ENCODE measurements around the gene PKP2.
"Not testable (repeated sequence)": the region's sequence is repeated elsewhere in the genome, so short reads cannot be mapped to it uniquely, and the experiment has no call there.

PKP2 gene

GRCh38 chr12:32895688-32896431 is 717 bp downstream of the PKP2 start:
- no peak for DNase-seq

DNA sequence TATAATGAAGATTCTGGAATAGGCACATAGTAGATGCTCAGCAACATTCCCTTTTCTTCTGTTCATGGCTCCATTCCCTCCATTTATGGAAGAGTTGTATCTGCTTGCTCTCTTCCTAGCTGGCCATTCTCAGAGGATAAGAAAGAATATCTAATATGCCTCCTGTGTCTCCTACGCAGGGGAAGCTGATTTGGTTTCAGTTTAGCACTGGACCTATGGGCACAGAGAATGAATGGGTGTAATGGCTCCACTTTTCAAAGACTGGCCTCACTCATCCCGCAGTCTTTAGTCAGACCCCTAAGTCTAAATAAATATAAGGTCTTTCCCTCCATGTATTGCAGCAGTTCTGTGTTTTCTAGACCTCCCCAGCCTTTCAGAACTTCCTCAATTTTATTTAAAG is 2.0 kb downstream of the PKP2 start:
- no peak for DNase-seq

DNA sequence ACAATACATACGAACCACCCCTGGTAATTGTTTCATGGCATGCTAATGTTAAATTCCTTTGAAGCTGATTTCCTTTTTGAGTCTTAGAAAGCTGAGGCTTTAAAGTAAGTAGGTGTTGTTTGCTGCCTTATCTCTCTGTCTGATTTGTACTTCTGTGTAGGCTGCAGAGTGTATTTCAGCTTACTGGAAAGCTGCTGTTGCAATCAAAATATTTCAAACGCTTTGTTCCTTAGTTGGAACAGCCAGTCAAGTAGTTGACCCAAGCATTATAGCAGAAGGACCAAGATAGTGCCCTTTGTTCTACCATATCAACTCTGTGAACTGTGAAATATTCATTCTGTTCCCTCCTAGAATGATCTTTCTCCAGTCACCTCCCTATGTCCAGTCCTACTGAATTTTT is 3.1 kb downstream of the PKP2 start:
- no peak for DNase-seq

- no peak for DNase-seq
Measured at GRCh38 chr12:32893043-32893442, 3.5 kb downstream of the PKP2 start.

DNA sequence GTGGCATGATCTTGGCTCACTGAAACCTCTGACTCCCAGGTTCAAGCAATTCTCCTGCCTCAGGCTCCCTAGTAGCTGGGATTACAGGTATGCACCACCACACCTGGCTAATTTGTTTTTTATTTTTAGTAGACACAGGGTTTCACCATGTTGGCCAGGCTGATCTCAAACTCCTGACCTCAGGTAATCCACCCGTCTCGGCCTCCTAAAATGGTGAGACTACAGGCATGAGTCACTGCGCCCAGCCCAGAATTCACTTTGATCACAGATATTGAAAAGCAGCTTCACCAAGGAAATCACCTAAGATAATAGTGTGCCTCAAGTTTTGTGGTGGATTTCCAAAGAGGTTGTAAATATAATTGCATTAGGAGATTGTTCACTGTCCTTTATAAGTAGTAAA is 4.2 kb downstream of the PKP2 start:
- not testable (repeated sequence) for DNase-seq

DNA sequence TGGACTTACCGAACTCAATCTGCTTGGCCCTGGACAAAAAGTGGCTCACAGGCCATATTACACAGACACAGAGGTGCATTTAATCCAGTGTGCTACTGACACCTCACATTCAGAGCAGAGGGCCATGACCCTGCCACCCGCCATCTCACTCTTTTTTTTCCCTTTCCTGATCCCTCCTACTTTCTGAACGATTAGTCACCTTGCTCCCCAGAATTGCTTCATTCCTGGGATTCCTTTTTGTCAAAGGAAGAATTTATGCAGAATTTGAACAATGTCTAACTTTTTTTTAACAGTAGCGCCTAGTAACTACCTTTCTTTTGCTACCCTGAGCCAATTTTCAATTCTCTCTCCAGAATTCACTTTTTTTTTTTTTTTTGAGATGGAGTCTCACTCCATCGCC is 4.6 kb downstream of the PKP2 start:
- DNase-seq, result no peak

DNA sequence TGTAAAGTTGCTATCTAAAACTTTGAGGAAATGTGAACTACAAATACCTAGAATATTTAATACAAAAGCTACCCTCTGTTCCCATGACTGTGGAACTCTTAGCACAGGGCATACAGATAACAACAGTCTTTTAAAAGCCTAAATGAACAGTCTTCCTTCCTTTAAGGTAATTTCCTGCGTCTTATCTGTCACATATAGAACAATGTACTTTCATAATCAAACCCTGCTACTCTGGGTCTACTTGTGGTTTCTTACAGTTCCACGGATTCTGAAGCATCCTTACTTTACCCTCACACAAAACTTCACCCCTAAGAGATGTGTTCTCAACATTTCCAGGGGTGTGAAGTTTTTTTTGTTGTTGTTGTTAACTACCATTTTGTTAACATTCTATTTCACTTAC is 5.1 kb downstream of the PKP2 start:
- no peak for DNase-seq

GRCh38 chr12:32889011-32889760 is 7.4 kb downstream of the PKP2 start:
- no peak for DNase-seq

- DNase-seq, result no peak
Measured at GRCh38 chr12:32887058-32887457, 9.5 kb downstream of the PKP2 start.

- DNase-seq, result no peak
Measured at GRCh38 chr12:32885831-32886230, 10.7 kb downstream of the PKP2 start.

DNA sequence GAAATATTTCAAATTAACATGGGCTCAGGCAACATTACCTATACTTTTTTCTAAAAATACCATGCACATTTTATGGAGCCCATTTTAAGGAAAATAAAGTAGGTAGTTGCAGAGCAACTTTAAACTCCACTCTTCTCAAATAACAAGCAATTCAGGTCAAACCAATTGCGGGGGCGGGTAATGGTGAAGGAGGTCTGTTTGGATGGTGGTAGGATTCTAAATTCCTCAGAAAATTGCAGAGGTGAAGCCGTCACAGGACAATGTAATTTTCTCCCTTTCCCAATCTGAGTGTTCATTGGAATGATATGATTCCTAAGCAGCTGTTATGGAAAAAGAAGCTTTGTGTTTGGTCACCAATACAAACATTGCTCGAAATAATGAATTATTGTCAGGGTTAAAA is 11.6 kb downstream of the PKP2 start:
- DNase-seq, result no peak

DNA sequence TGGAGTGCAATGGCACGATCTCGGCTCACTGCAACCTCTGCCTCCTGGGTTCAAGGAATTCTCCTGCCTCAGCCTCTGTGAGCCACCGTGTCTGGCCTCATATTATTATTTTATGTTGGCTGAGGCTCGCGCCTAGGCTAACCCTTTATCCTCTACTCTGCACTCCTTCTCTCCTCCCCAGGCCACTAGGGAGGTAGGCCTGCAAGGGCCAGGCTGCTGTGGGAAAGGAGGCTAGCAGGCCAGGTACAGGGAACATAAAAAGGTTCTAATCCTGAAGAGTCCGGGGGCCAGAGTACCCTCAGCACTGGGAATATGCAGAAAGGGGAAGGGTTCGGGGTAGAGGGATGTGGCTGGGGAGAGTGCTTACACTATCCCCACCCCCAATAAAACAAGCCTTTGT is 14.9 kb downstream of the PKP2 start:
- no peak for DNase-seq

DNA sequence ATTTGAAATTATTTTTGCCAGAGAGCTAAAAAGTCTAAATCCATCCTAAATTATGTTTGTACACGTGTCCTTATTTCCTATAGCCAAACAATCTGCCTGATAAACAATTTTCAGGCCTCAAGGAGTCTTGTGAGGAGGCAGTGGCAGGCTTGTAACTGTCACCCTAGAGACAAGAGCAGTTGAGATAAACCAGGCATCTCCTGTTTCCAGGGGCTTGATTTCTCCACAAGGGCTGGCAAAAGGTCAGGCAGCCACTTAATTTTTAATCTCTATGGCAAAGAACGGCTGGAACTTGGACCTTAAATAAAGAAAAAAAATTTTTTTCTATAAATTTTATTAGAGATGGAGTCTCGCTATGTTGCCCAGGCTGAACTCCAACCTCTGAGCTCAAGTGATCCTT is 15.5 kb downstream of the PKP2 start:
- DNase-seq, result no peak

GRCh38 chr12:32879066-32879465 is 17.5 kb downstream of the PKP2 start:
- not testable (repeated sequence) for DNase-seq

DNA sequence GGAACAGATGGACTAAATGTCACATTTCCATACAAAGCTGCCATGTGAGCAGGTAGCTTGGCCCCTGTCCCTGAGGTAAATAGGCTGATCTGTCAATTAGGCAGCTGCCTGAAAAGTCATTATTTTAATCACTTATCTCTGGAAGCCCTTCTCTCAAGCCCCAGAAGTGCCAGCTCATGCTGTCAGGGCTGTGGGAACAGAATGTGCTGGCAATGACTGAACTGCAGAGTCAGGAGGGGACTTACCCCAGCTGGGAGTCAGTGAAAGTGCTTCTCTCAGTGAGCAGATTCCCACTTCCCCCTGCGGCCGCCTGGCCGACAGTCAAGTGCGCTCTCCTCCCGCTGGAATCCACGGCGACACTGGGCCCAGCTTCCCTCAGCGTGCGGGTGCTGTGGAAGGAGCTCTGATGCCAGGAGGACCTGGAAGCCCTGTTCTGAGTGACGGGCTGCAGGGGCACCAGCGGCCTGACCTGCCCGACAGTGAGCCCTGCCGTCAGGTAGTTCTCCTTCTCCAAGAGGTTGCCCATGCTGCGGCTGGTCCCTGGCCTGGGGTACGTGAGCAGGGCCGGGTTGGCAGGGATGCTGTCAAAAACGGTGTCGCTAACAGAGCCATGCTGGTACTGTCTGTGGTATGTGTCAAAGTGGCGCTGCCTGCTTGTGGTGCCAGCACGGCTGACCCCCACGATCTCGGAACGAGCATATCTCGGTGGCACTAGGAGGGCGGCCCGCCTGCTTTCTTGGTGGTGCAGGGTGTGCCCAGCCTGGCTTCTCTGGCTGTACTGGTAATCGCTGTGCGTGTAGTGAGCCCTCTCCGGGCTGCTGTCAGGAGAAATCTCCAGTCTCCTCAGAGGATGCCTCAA is 18.7 kb downstream of the PKP2 start:
- DNase-seq, result no peak

DNA sequence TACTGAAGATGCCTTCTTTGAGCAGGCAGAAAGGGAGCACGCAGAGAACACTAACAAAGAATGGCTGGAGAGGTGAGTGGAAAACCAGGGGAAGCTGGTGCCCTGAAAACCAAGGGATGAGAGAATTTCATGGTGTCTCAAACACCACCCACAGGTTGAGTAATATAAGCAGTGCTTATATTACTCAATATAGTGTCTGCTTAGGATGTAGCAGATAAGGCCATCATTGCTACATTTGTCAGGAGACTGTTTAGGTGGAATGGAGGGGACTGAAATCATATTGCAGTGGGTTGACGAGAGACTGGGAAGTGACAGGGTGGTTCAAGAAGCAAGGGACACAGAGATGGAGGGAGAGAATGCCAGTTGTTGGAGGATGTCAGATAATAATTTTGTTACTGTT is 20.6 kb downstream of the PKP2 start:
- no peak for DNase-seq

GRCh38 chr12:32874975-32875374 is 21.6 kb downstream of the PKP2 start:
- DNase-seq, result no peak

DNA sequence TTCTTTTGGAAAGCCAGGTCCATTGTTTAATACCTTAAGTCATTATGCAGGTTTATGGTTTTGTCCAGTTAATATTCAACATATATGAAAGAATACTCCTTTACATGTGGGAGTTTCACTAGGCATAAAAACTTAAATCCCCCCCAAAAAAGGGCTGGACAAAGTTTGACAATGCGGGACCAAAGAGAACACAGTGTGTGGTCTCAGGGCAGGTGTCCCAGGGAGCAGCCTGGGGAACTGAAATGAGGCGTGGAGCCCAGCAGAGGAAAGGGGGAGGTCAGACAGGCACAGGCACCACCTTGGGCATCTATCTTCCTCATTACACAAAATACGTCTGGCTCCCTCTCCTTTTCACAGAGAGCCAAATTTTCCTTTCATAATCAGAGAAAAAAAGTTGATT is 22.5 kb downstream of the PKP2 start:
- no peak for DNase-seq

DNA sequence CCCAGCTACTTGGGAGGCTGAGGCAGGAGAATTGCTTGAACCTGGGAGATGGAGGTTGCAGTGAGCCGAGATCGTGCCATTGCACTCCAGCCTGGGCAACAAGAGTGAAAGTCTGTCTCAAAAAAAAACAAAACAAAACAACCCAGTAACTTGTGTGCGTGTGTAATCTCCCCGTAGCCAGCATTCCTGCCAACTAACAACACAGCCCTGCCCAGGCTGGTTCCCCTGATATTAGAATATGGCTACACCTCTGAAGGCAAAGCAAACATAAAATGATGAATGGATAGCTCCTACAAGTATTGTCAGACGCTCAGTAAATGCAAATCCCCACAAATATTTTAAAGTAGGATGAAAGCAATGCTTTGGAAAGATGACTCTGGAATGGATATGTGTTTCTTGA is 24.2 kb downstream of the PKP2 start:
- DNase-seq, result not testable (repeated sequence)

- DNase-seq, result no peak
Measured at GRCh38 chr12:32870716-32871115, 25.9 kb downstream of the PKP2 start.

- DNase-seq, result no peak
Measured at GRCh38 chr12:32868885-32869284, 27.7 kb downstream of the PKP2 start.

GRCh38 chr12:32864731-32865130 is 31.8 kb downstream of the PKP2 start:
- DNase-seq, result no peak

- DNase-seq, result no peak
Measured at GRCh38 chr12:32863128-32863527, 33.4 kb downstream of the PKP2 start.

DNA sequence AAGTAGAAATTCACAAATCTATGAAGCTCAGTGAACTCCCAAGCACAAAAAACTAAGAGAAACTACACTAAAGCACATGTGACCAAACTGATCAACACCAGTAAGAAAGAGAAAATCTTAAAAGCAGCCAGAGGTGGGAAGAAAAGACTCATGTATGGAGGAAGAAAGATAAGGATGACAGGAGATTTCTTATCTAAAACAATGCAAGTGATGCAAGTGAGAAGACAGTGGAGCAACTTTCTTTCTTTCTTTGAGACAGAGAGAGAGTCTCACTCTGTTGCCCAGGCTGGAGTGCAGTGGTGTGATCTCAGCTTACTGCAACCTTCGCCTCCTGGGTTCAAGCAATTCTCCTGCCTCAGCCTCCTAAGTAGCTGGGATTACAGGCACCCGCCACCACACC is 34.9 kb downstream of the PKP2 start:
- DNase-seq, result not testable (repeated sequence)

Data from activated CD8-positive, alpha-beta memory T cell treated with anti-CD3 and anti-CD28 coated beads, Interleukin-2, amount 50 U/mL, for 4 hours (primary cell).